Endothelial cell of umbilical vein (primary cell): ENCODE data around the gene CLIP2. TPM values are rescaled to one million over a fixed set of nuclear protein-coding genes. Genes with fewer than 3 reads are reported as not detected.

Source experiments
- BruUV-seq: library from RNA; stranded (reverse); fragments of 400-500 nt; replicated peaks from 2 replicates; lab custom pipeline; 2021; lab: Mats Ljungman, UMichigan
- CTCF ChIA-PET: fragments of 300-600, 350-600 bp; sonication (Branson Sonifier 250); formaldehyde crosslinking; loops from one replicate; lab custom pipeline; 2021; ENCODE audit warnings: antibody characterized with exemption, inconsistent platforms; lab: Charles Lee
- POLR2A ChIA-PET: fragments of 300-600, 350-600 bp; sonication (Branson Sonifier 250); formaldehyde crosslinking; loops from one replicate; lab custom pipeline; 2021; ENCODE audit warnings: antibody characterized with exemption, inconsistent platforms; lab: Charles Lee
- DNase-seq: peaks from one replicate; pipeline ENCODE4 v3.0.0-alpha.2; 2011; ENCODE audit warnings: low read depth, low spot score
- FAIRE-seq: peaks from 2 replicates; lab custom pipeline; 2011; peaks lifted over from hg19 to GRCh38; lab: Jason Lieb, UNC
- H2AFZ ChIP-seq: 2 replicates; pipeline ENCODE4 v1.6.0; 2012; ENCODE audit warnings: low read depth, low read length, control low read depth, inconsistent platforms
- H3K27ac ChIP-seq: 2 replicates; pipeline ENCODE4 v1.5.1; 2011; ENCODE audit warnings: low read depth, mild to moderate bottlenecking, control low read depth, low read length, moderate library complexity; ENCODE audit not compliant: insufficient read depth
- H3K27me3 ChIP-seq, 2 experiments: 2 replicates each; pipeline versions ENCODE4 v1.6.0 to v1.6.1; 2011; ENCODE audit warnings: low read length in 2 of 2, mixed read lengths in 1 of 2; ENCODE audit not compliant: control insufficient read depth in 2 of 2, insufficient read depth in 2 of 2
- H3K36me3 ChIP-seq, 2 experiments: 2 replicates in 1 of 2; 3 replicates in 1 of 2; pipeline ENCODE4 v1.5.1; 2011; ENCODE audit warnings: low read length in 2 of 2, mild to moderate bottlenecking in 1 of 2, moderate library complexity in 1 of 2; ENCODE audit not compliant: control insufficient read depth in 2 of 2, insufficient read depth in 2 of 2; ENCODE audit errors: extremely low read depth in 1 of 2
- H3K4me1 ChIP-seq: 3 replicates; pipeline ENCODE4 v1.5.1; 2011; ENCODE audit warnings: mild to moderate bottlenecking, low read length; ENCODE audit not compliant: control insufficient read depth, insufficient read depth; ENCODE audit errors: extremely low read depth
- H3K4me2 ChIP-seq: 2 replicates; pipeline ENCODE4 v1.6.1; 2011; ENCODE audit warnings: low read length, control low read depth, mixed read lengths; ENCODE audit not compliant: insufficient read depth
- H3K4me3 ChIP-seq, 3 experiments: fragments of 200-600 bp in 1 of 3; sonication (generic), shearing (Covaris generic) in 1 of 3; replicated peaks in 1 of 3; 2 replicates each; pipeline ENCODE4 v1.5.1; 2011 to 2016; ENCODE audit warnings: control low read depth in 3 of 3, low read length in 3 of 3, mild to moderate bottlenecking in 2 of 3, inconsistent platforms in 1 of 3, low read depth in 1 of 3, moderate library complexity in 1 of 3; ENCODE audit not compliant: insufficient read depth in 1 of 3
- H3K79me2 ChIP-seq: 2 replicates; pipeline ENCODE4 v1.6.0; 2012; ENCODE audit warnings: low read length, inconsistent platforms; ENCODE audit not compliant: control insufficient read depth, insufficient read depth
- H3K9ac ChIP-seq: replicated peaks from 2 replicates; pipeline ENCODE3; 2011; ENCODE audit warnings: low read length, control low read depth; ENCODE audit not compliant: insufficient read depth; ENCODE audit errors: extremely low read depth
- H3K9me1 ChIP-seq: replicated peaks from 3 replicates; pipeline ENCODE4 v1.6.0; 2011; ENCODE audit warnings: mild to moderate bottlenecking, low read length; ENCODE audit not compliant: control insufficient read depth, insufficient read depth; ENCODE audit errors: extremely low read depth
- H3K9me3 ChIP-seq: replicated peaks from 2 replicates; pipeline ENCODE4 v1.5.1; 2012; ENCODE audit warnings: low read length, inconsistent platforms; ENCODE audit not compliant: control insufficient read depth, insufficient read depth
- H4K20me1 ChIP-seq: replicated peaks from 2 replicates; pipeline ENCODE3; 2011; ENCODE audit warnings: mild to moderate bottlenecking, low read length; ENCODE audit not compliant: control insufficient read depth, insufficient read depth; ENCODE audit errors: extremely low read depth
- EZH2 ChIP-seq: IDR thresholded peaks from 2 replicates; pipeline ENCODE4 v1.6.1; 2012; ENCODE audit warnings: borderline replicate concordance, low read depth, mild to moderate bottlenecking, moderate library complexity, low read length, inconsistent platforms; ENCODE audit not compliant: severe bottlenecking
- FOS ChIP-seq: IDR thresholded peaks from 2 replicates; pipeline ENCODE4 v1.6.1; 2011; ENCODE audit warnings: mild to moderate bottlenecking, low read length, moderate library complexity, borderline replicate concordance; ENCODE audit not compliant: insufficient read depth
- GATA2 ChIP-seq: IDR thresholded peaks from 2 replicates; pipeline ENCODE4 v1.7.0; 2011; ENCODE audit warnings: low read depth, mild to moderate bottlenecking, moderate library complexity, mixed read lengths, low read length; ENCODE audit not compliant: insufficient read length, insufficient read depth
- JUN ChIP-seq: IDR thresholded peaks from 2 replicates; pipeline ENCODE4 v1.6.1; 2011; ENCODE audit warnings: borderline replicate concordance, low read depth; ENCODE audit not compliant: insufficient read length, insufficient read depth
- MYC ChIP-seq: IDR thresholded peaks from one replicate; pipeline ENCODE4 v1.6.1; 2011; ENCODE audit warnings: mild to moderate bottlenecking, low read depth, low read length
- POLR2A ChIP-seq: IDR thresholded peaks from 2 replicates; pipeline ENCODE4 v1.6.1; 2012; ENCODE audit warnings: low read depth, mild to moderate bottlenecking, control low read depth, low read length
- POLR2AphosphoS5 ChIP-seq: IDR thresholded peaks from 2 replicates; pipeline ENCODE4 v1.6.1; 2012; ENCODE audit warnings: low read depth, mild to moderate bottlenecking, control low read depth, low read length, moderate library complexity; ENCODE audit not compliant: insufficient read depth
- dilution Hi-C: fragments of 300-500 bp; cut with MboI; formaldehyde crosslinking; loops from one replicate; pipeline ENCODE4 v1.15.0; 2019; ENCODE audit warnings: low sequenced_read_pairs; ENCODE audit not compliant: extremely low pct_ligation_motif_present
- intact Hi-C: fragments of 100-400 bp; cut with micrococcal nuclease; formaldehyde crosslinking; loops from one replicate; pipeline ENCODE4 v1.10.0; 2022
- polyA plus RNA-seq, 4 experiments: library from polyadenylated mRNA; depleted of rRNA in 3 of 4; stranded (reverse) in 3 of 4; unstranded in 1 of 4; fragments of >200 nt; gene quantifications; 2 replicates each; pipeline versions ENCODE4 v1.2.1 to v1.2.3, GENCODE V29; 2011 to 2012; ENCODE audit warnings: missing spikeins in 1 of 4
- total RNA-seq: library from RNA; stranded (reverse); gene quantifications from 2 replicates; pipeline ENCODE4 v1.2.3, GENCODE V29; 2021
- TF ChIP-seq, protein P1 (sequence below), 2 donors: IDR thresholded peaks; 1 replicate in 1 of 2; 2 replicates in 1 of 2; pipeline ENCODE4 v1.5.1; 2011; ENCODE audit warnings: low read length in 2 of 2, mild to moderate bottlenecking in 2 of 2, moderate library complexity in 2 of 2, control low read depth in 1 of 2, inconsistent platforms in 1 of 2, low read depth in 1 of 2; ENCODE audit not compliant: insufficient read depth in 1 of 2; ENCODE audit errors: extremely low read depth in 1 of 2
- TF ChIP-seq, protein P2 (sequence below): IDR thresholded peaks from 2 replicates; pipeline ENCODE4 v1.6.1; 2011; ENCODE audit not compliant: insufficient read depth, insufficient read length

The CLIP2 gene
- total and polyA plus RNA-seq, 2 donors (not counting 3 experiments of a cell fraction or from before 2014, with no cell fraction given), result 8.3 to 37.1 TPM

DNA sequence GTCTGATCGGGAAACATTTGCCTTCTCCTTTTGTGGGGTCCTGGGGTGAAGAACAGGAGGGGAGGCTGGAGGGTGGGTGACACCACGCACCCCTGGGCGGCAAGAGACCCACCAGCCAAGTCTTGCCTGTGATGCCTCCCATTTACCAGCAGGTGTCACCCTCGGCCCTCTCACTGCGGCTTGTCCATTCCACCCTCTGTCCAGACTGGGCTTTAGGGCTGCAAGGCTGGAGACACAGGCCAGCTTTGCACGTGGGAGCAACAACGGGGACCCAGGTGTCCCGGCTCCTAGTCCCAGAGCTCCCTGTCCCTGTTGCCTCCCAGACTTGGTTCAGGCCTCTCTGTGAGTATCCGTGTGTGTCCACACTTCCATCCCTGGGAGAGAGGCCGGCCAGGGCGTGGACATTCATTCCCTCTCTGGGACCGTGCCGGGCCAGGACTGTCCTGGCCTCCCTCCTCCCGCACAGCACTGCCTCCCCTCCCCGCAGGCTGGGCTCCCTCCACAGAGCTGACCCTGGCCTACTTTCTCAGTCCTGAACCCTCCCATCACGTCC lies 128.3 kb downstream of the CLIP2 start:
- H3K79me2 ChIP-seq, result no peaks in the 10 kb centered on the region
- no peaks in the 10 kb centered on the region for H3K36me3 ChIP-seq
- BruUV-seq, result no TSS peak
- no peak overlapping the region for H3K9ac ChIP-seq
- no peak overlapping the region for H3K4me2 ChIP-seq
- ChIA-PET CTCF (interaction anchor here (0.6 to 6.6 kb wide), 13 partner anchors 9 to 628 kb away, joined by 3 to 64 read pairs (median 4); no protein-coding TSS in a partner anchor), POLR2A (no interaction called here)
- dilution Hi-C loops, result no loop called here
- TF ChIP-seq GATA2, result no peak
- TF ChIP-seq, protein P1, sequence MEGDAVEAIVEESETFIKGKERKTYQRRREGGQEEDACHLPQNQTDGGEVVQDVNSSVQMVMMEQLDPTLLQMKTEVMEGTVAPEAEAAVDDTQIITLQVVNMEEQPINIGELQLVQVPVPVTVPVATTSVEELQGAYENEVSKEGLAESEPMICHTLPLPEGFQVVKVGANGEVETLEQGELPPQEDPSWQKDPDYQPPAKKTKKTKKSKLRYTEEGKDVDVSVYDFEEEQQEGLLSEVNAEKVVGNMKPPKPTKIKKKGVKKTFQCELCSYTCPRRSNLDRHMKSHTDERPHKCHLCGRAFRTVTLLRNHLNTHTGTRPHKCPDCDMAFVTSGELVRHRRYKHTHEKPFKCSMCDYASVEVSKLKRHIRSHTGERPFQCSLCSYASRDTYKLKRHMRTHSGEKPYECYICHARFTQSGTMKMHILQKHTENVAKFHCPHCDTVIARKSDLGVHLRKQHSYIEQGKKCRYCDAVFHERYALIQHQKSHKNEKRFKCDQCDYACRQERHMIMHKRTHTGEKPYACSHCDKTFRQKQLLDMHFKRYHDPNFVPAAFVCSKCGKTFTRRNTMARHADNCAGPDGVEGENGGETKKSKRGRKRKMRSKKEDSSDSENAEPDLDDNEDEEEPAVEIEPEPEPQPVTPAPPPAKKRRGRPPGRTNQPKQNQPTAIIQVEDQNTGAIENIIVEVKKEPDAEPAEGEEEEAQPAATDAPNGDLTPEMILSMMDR (IDR thresholded peaks at IDR 0.05; ENCODE audit: extremely low read depth in 1 of 2, insufficient read depth in 1 of 2, low read depth in 1 of 2, low read length in 2 of 2), result peak; percentile 87 to 94
- H3K9me1 ChIP-seq, result no peaks in the 10 kb centered on the region
- H3K4me3 ChIP-seq, result no peak overlapping the region
- no peaks in the 10 kb centered on the region for H4K20me1 ChIP-seq
- FAIRE-seq (peak; percentile 91), DNase-seq (peak; percentile 57)
- H3K27ac ChIP-seq, result no peak overlapping the region
- no peaks in the 10 kb centered on the region for H3K9me3 ChIP-seq
- no peaks in the 10 kb centered on the region for H3K27me3 ChIP-seq
- no peaks in the 10 kb centered on the region for H3K4me1 ChIP-seq
- peak overlapping the region; percentile 38 for H2AFZ ChIP-seq
- intact Hi-C loops, result loop anchor here (1.0 to 5.0 kb wide), 3 partner anchors 128 to 240 kb away; partner anchors contain the start of gene GTF2I

DNA sequence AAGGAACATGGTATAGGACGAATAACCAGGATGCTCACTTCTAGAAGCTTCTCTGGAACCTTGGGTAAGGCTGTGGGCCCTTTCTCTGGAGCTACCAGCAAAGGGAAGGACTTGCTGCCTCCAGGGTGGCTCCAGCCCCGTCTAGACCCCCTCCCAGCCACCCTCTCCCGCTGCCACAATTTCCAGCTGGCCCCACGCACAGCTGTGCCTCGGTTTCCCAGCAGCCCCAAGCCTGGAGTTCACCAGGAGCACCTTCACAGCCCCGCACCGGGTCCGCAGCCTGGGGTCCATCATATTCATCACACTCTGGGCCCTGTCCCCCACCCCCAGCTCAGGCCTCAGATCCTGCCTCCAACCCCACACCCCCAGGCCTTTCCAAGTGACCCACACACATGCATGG lies 128.9 kb downstream of the CLIP2 start:
- POLR2A ChIA-PET, result no interaction called here
- intact Hi-C loops, result loop anchor here (5.0 kb wide), 1 partner anchor 239 kb away; the partner anchor contains the start of gene GTF2I

More for the DNA sequence above, 128.9 kb downstream of the CLIP2 start:
- Histone ChIP-seq H3K27me3 (no peaks in the 10 kb centered on the region), H3K4me3 (no peak overlapping the region), H3K4me1 (no peaks in the 10 kb centered on the region), H3K9me3 (no peaks in the 10 kb centered on the region), H3K9ac (no peak overlapping the region), H3K27ac (no peak overlapping the region), H3K36me3 (no peaks in the 10 kb centered on the region), H3K9me1 (no peaks in the 10 kb centered on the region), H4K20me1 (no peaks in the 10 kb centered on the region), H3K4me2 (no peak overlapping the region), H2AFZ (no peak overlapping the region), H3K79me2 (no peaks in the 10 kb centered on the region)
- dilution Hi-C loops, result no loop called here
- no TSS peak for BruUV-seq
- CTCF ChIA-PET, result interaction anchor here (0.6 to 6.6 kb wide), 13 partner anchors 9 to 628 kb away, joined by 3 to 64 read pairs (median 4); no protein-coding TSS in a partner anchor
- DNase-seq (no peak), FAIRE-seq (no peak)
- TF ChIP-seq, protein P1 (IDR thresholded peaks at IDR 0.05; ENCODE audit: extremely low read depth in 1 of 2, insufficient read depth in 1 of 2, low read depth in 1 of 2, low read length in 2 of 2), result no peak
- TF ChIP-seq POLR2AphosphoS5 (no peak), EZH2 (no peak), GATA2 (no peak), FOS (no peak), MYC (no peak), JUN (no peak), POLR2A (no peak)
- TF ChIP-seq, protein P2, sequence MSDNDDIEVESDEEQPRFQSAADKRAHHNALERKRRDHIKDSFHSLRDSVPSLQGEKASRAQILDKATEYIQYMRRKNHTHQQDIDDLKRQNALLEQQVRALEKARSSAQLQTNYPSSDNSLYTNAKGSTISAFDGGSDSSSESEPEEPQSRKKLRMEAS, result no peak
